ENCODE data around the gene SIK2. TPM values are rescaled to one million over a fixed set of nuclear protein-coding genes. Genes with fewer than 3 reads are reported as not detected.

SIK2 gene
- total and polyA plus RNA-seq, 9 of the 15 experiments (the other 6 are each of a cell fraction or from before 2014, with no cell fraction given), result 0.74 to 11.6 (median 3.8) TPM

DNA sequence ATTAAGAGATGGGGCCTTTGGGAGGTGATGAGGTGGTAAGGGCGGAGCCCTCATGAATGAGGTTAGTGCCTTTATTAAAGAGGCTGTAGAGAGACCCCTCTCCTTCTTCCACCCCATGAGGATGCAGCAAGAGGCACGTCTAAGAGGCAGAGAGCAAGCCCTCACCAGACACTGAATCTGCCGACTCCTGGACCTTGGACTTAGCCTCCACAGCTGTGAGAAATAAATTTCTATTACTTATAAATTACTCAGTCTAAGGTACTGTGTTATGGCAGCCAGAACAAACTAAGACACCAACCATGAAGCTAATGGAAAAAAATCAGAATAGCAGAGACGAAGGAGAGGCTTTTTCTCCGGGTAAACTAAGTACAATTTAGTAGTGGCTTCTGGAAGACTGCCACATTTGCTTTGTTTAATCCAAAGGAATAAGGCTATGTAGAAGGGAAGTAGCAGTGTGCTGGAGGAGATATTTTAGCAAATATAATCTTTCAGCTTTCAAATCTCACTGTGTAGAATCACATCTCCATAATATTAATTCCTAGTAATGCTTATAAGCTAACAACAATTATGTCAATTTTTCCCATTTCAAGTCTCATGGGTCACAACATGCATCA is 12.3 kb upstream of the SIK2 start (continued):
- TF ChIP-seq, protein P1, sequence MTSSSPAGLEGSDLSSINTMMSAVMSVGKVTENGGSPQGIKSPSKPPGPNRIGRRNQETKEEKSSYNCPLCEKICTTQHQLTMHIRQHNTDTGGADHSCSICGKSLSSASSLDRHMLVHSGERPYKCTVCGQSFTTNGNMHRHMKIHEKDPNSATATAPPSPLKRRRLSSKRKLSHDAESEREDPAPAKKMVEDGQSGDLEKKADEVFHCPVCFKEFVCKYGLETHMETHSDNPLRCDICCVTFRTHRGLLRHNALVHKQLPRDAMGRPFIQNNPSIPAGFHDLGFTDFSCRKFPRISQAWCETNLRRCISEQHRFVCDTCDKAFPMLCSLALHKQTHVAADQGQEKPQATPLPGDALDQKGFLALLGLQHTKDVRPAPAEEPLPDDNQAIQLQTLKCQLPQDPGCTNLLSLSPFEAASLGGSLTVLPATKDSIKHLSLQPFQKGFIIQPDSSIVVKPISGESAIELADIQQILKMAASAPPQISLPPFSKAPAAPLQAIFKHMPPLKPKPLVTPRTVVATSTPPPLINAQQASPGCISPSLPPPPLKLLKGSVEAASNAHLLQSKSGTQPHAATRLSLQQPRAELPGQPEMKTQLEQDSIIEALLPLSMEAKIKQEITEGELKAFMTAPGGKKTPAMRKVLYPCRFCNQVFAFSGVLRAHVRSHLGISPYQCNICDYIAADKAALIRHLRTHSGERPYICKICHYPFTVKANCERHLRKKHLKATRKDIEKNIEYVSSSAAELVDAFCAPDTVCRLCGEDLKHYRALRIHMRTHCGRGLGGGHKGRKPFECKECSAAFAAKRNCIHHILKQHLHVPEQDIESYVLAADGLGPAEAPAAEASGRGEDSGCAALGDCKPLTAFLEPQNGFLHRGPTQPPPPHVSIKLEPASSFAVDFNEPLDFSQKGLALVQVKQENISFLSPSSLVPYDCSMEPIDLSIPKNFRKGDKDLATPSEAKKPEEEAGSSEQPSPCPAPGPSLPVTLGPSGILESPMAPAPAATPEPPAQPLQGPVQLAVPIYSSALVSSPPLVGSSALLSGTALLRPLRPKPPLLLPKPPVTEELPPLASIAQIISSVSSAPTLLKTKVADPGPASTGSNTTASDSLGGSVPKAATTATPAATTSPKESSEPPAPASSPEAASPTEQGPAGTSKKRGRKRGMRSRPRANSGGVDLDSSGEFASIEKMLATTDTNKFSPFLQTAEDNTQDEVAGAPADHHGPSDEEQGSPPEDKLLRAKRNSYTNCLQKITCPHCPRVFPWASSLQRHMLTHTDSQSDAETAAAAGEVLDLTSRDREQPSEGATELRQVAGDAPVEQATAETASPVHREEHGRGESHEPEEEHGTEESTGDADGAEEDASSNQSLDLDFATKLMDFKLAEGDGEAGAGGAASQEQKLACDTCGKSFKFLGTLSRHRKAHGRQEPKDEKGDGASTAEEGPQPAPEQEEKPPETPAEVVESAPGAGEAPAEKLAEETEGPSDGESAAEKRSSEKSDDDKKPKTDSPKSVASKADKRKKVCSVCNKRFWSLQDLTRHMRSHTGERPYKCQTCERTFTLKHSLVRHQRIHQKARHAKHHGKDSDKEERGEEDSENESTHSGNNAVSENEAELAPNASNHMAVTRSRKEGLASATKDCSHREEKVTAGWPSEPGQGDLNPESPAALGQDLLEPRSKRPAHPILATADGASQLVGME (CRISPR knock-in tag; IDR thresholded peaks at IDR 0.05), result no peak
- TF ChIP-seq SP2 (IDR thresholded peaks at IDR 0.05; ENCODE audit: extremely low read depth, low read depth, low read length, poor library complexity, severe bottlenecking), result no peak
- no peak for TF ChIP-seq SLC30A9 (CRISPR knock-in tag; IDR thresholded peaks at IDR 0.05)
- TF ChIP-seq TAF15 (IDR thresholded peaks at IDR 0.05; ENCODE audit: low read depth, low read length), result no peak
- no peak for TF ChIP-seq PTTG1 (tag; IDR thresholded peaks at IDR 0.05; ENCODE audit: low read depth)
- TF ChIP-seq, protein P2, sequence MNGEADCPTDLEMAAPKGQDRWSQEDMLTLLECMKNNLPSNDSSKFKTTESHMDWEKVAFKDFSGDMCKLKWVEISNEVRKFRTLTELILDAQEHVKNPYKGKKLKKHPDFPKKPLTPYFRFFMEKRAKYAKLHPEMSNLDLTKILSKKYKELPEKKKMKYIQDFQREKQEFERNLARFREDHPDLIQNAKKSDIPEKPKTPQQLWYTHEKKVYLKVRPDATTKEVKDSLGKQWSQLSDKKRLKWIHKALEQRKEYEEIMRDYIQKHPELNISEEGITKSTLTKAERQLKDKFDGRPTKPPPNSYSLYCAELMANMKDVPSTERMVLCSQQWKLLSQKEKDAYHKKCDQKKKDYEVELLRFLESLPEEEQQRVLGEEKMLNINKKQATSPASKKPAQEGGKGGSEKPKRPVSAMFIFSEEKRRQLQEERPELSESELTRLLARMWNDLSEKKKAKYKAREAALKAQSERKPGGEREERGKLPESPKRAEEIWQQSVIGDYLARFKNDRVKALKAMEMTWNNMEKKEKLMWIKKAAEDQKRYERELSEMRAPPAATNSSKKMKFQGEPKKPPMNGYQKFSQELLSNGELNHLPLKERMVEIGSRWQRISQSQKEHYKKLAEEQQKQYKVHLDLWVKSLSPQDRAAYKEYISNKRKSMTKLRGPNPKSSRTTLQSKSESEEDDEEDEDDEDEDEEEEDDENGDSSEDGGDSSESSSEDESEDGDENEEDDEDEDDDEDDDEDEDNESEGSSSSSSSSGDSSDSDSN (IDR thresholded peaks at IDR 0.05; ENCODE audit: borderline replicate concordance in 1 of 2, low read depth in 2 of 2, low read length in 2 of 2), result no peak
